Fibroblast of lung (primary cell): ENCODE data around the gene WFIKKN1. TPM values are rescaled to one million over a fixed set of nuclear protein-coding genes. Genes with fewer than 3 reads are reported as not detected.

Experiments used
- DNase-seq, 2 donors: peaks; one replicate each; pipeline versions ENCODE4 v3.0.0 to v3.0.0-alpha.2; 2010; ENCODE audit warnings: low read depth in 2 of 2
- H2AFZ ChIP-seq: 2 replicates; pipeline ENCODE4 v1.5.1; 2012; ENCODE audit warnings: low read length, control low read depth, inconsistent platforms
- H3K27ac ChIP-seq: 2 replicates; pipeline ENCODE4 v1.5.1; 2011; ENCODE audit warnings: low read length, control low read depth; ENCODE audit not compliant: insufficient read depth
- H3K27me3 ChIP-seq: 2 replicates; pipeline ENCODE4 v1.5.1; 2011; ENCODE audit warnings: mild to moderate bottlenecking, low read length; ENCODE audit not compliant: control insufficient read depth, insufficient read depth
- H3K36me3 ChIP-seq: 2 replicates; pipeline ENCODE4 v1.5.1; 2011; ENCODE audit warnings: low read length; ENCODE audit not compliant: control insufficient read depth, insufficient read depth
- H3K4me1 ChIP-seq: 2 replicates; pipeline ENCODE4 v1.5.1; 2011; ENCODE audit warnings: low read length; ENCODE audit not compliant: control insufficient read depth, insufficient read depth; ENCODE audit errors: extremely low read depth
- H3K4me2 ChIP-seq: 2 replicates; pipeline ENCODE4 v1.5.1; 2011; ENCODE audit warnings: low read length, control low read depth; ENCODE audit not compliant: insufficient read depth; ENCODE audit errors: extremely low read depth
- H3K4me3 ChIP-seq, 4 experiments: fragments of 200-600 bp in 1 of 4; sonication (generic) in 1 of 4; replicated peaks in 1 of 4; 2 replicates each; pipeline ENCODE4 v1.5.1; 2011 to 2016; ENCODE audit warnings: low read length in 4 of 4, low read depth in 3 of 4, mild to moderate bottlenecking in 3 of 4, control low read depth in 2 of 4, inconsistent platforms in 1 of 4, mixed read lengths in 1 of 4; ENCODE audit not compliant: insufficient read depth in 1 of 4; ENCODE audit errors: control extremely low read depth in 1 of 4
- H3K79me2 ChIP-seq: 2 replicates; pipeline ENCODE4 v1.5.1; 2012; ENCODE audit warnings: mild to moderate bottlenecking, low read length, inconsistent platforms; ENCODE audit not compliant: control insufficient read depth, insufficient read depth
- H3K9ac ChIP-seq: 2 replicates; pipeline ENCODE4 v1.5.1; 2011; ENCODE audit warnings: mild to moderate bottlenecking, low read length, control low read depth; ENCODE audit not compliant: insufficient read depth
- H3K9me3 ChIP-seq: 2 replicates; pipeline ENCODE4 v1.5.1; 2012; ENCODE audit warnings: low read depth, low read length; ENCODE audit not compliant: control insufficient read depth, insufficient read depth
- H4K20me1 ChIP-seq: 2 replicates; pipeline ENCODE4 v1.5.1; 2011; ENCODE audit warnings: low read length; ENCODE audit not compliant: control insufficient read depth, insufficient read depth; ENCODE audit errors: extremely low read depth
- CTCF ChIP-seq, 2 donors: IDR thresholded peaks in 1 of 2; conservative IDR thresholded peaks in 1 of 2; 1 replicate in 1 of 2; 2 replicates in 1 of 2; pipeline ENCODE4 v1.5.1; 2011 to 2012; ENCODE audit warnings: low read length in 2 of 2, control low read depth in 1 of 2, inconsistent platforms in 1 of 2, low read depth in 1 of 2, mild to moderate bottlenecking in 1 of 2
- EZH2 ChIP-seq: IDR thresholded peaks from 2 replicates; pipeline ENCODE4 v1.5.1; 2012; ENCODE audit warnings: low read length, control low read depth, mild to moderate bottlenecking; ENCODE audit errors: missing control alignments
- polyA plus RNA-seq, 2 donors: library from polyadenylated mRNA; depleted of rRNA in 1 of 2; stranded (reverse) in 1 of 2; unstranded in 1 of 2; fragments of >200 nt; gene quantifications; 2 replicates each; pipeline ENCODE4 v1.2.1, GENCODE V29; 2011 to 2012; ENCODE audit warnings: missing spikeins in 1 of 2
- total RNA-seq: library from RNA; depleted of rRNA; stranded (reverse); fragments of >200 nt; gene quantifications from 2 replicates; pipeline ENCODE4 v1.2.1, GENCODE V29; 2014

The WFIKKN1 gene
- total and polyA plus RNA-seq, 2 donors (not counting 1 experiment from before 2014, with no cell fraction given): 0.17 TPM; not detected in 1

- Histone ChIP-seq H3K4me3 (no peak overlapping the region), H3K9ac (no peak overlapping the region), H3K79me2 (no peaks in the 10 kb centered on the region), H3K9me3 (no peaks in the 10 kb centered on the region), H2AFZ (no peak overlapping the region), H3K27me3 (no peaks in the 10 kb centered on the region), H3K4me2 (no peak overlapping the region), H3K36me3 (peaks cover 17% of the 10 kb centered on the region), H3K27ac (no peak overlapping the region), H4K20me1 (no peaks in the 10 kb centered on the region), H3K4me1 (no peaks in the 10 kb centered on the region)
- TF ChIP-seq EZH2 (no peak), CTCF (conservative IDR thresholded peaks at IDR 0.05 in 1 of 2, IDR thresholded peaks at IDR 0.05 in 1 of 2; ENCODE audit: low read depth in 1 of 2, low read length in 2 of 2) (no peak)
- no peak for DNase-seq
These were observed 26.7 kb downstream of the WFIKKN1 start for GRCh38 chr16:657487-657886.

GRCh38 chr16:658679-659571 lies 28.1 kb downstream of the WFIKKN1 start:
- no peak for TF ChIP-seq EZH2
- TF ChIP-seq CTCF (conservative IDR thresholded peaks at IDR 0.05 in 1 of 2, IDR thresholded peaks at IDR 0.05 in 1 of 2; ENCODE audit: low read depth in 1 of 2, low read length in 2 of 2): no peak
- Histone ChIP-seq H3K4me2 (no peak overlapping the region), H3K79me2 (no peaks in the 10 kb centered on the region), H3K27ac (no peak overlapping the region), H3K27me3 (no peaks in the 10 kb centered on the region), H4K20me1 (no peaks in the 10 kb centered on the region), H3K9me3 (no peaks in the 10 kb centered on the region), H3K9ac (no peak overlapping the region), H2AFZ (no peak overlapping the region), H3K4me1 (no peaks in the 10 kb centered on the region), H3K36me3 (peaks cover 11% of the 10 kb centered on the region), H3K4me3 (no peak overlapping the region)
- no peak for DNase-seq

GRCh38 chr16:659618-660017 lies 28.8 kb downstream of the WFIKKN1 start:
- H3K36me3 ChIP-seq: peaks cover 12% of the 10 kb centered on the region

More at GRCh38 chr16:659618-660017, 28.8 kb downstream of the WFIKKN1 start:
- no peak overlapping the region for H3K9ac ChIP-seq
- H3K9me3 ChIP-seq: no peaks in the 10 kb centered on the region
- H3K4me2 ChIP-seq: no peak overlapping the region
- no peaks in the 10 kb centered on the region for H3K4me1 ChIP-seq
- H3K27me3 ChIP-seq: no peaks in the 10 kb centered on the region
- no peak for DNase-seq
- no peak for TF ChIP-seq EZH2
- no peak for TF ChIP-seq CTCF (conservative IDR thresholded peaks at IDR 0.05 in 1 of 2, IDR thresholded peaks at IDR 0.05 in 1 of 2; ENCODE audit: low read depth in 1 of 2, low read length in 2 of 2)
- no peaks in the 10 kb centered on the region for H3K79me2 ChIP-seq
- no peak overlapping the region for H3K27ac ChIP-seq
- H4K20me1 ChIP-seq: no peaks in the 10 kb centered on the region
- no peak overlapping the region for H3K4me3 ChIP-seq
- no peak overlapping the region for H2AFZ ChIP-seq
